ENCODE data around the gene NOL4L. TPM values are rescaled to one million over a fixed set of nuclear protein-coding genes. Genes with fewer than 3 reads are reported as not detected.

NOL4L gene
- polyA plus RNA-seq, 1 experiment = 10.9 TPM

GRCh38 chr20:32452776-32453466 lies 132.2 kb downstream of the NOL4L start:
- TF ChIP-seq CTCF (IDR thresholded peaks at IDR 0.05; ENCODE audit: insufficient read depth, low read depth, low read length) = no peak
- ChIA-PET CTCF (interaction anchor here (1.5 kb wide), 1 partner anchor 10 kb away, joined by 5 read pairs; no protein-coding TSS in a partner anchor), POLR2A (no interaction called here)
- peaks cover 41% of the 10 kb centered on the region for H3K36me3 ChIP-seq (ENCODE audit: control insufficient read depth, insufficient read depth, low read length)
- no peak overlapping the region for H3K4me3 ChIP-seq (ENCODE audit: low read depth, low read length)
- H3K27me3 ChIP-seq (ENCODE audit: control insufficient read depth, insufficient read depth, low read length) = no peaks in the 10 kb centered on the region
- no peak for DNase-seq (ENCODE audit: low read depth)

GRCh38 chr20:32451682-32452461 lies 133.3 kb downstream of the NOL4L start:
- DNase-seq (ENCODE audit: low read depth) = no peak
- Histone ChIP-seq H3K36me3 (ENCODE audit: control insufficient read depth, insufficient read depth, low read length) (peaks cover 45% of the 10 kb centered on the region), H3K4me3 (ENCODE audit: low read depth, low read length) (no peak overlapping the region), H3K27me3 (ENCODE audit: control insufficient read depth, insufficient read depth, low read length) (no peaks in the 10 kb centered on the region)
- TF ChIP-seq CTCF (IDR thresholded peaks at IDR 0.05; ENCODE audit: insufficient read depth, low read depth, low read length) = peak; percentile 9; the same call in 1 of the 2 replicates
- ChIA-PET POLR2A (no interaction called here), CTCF (interaction anchor here (1.5 kb wide), 1 partner anchor 9 kb away, joined by 5 read pairs; no protein-coding TSS in a partner anchor)

GRCh38 chr20:32451340-32451681 lies 133.8 kb downstream of the NOL4L start:
- ChIA-PET POLR2A (no interaction called here), CTCF (interaction anchor here (1.5 kb wide), 1 partner anchor 9 kb away, joined by 5 read pairs; no protein-coding TSS in a partner anchor)
- no peak for DNase-seq (ENCODE audit: low read depth)
- Histone ChIP-seq H3K4me3 (ENCODE audit: low read depth, low read length) (no peak overlapping the region), H3K27me3 (ENCODE audit: control insufficient read depth, insufficient read depth, low read length) (no peaks in the 10 kb centered on the region), H3K36me3 (ENCODE audit: control insufficient read depth, insufficient read depth, low read length) (peaks cover 49% of the 10 kb centered on the region)
- no peak for TF ChIP-seq CTCF (IDR thresholded peaks at IDR 0.05; ENCODE audit: insufficient read depth, low read depth, low read length)

- Histone ChIP-seq H3K27me3 (ENCODE audit: control insufficient read depth, insufficient read depth, low read length) (no peaks in the 10 kb centered on the region), H3K36me3 (ENCODE audit: control insufficient read depth, insufficient read depth, low read length) (peaks cover 48% of the 10 kb centered on the region), H3K4me3 (ENCODE audit: low read depth, low read length) (no peak overlapping the region)
- ChIA-PET POLR2A (no interaction called here), CTCF (interaction anchor here (0.9 kb wide), 2 partner anchors 15 to 23 kb away, joined by 3 to 4 read pairs; no protein-coding TSS in a partner anchor)
- no peak for DNase-seq (ENCODE audit: low read depth)
- no peak for TF ChIP-seq CTCF (IDR thresholded peaks at IDR 0.05; ENCODE audit: insufficient read depth, low read depth, low read length)
Observed at GRCh38 chr20:32450484-32451061, 134.6 kb downstream of the NOL4L start.

GRCh38 chr20:32449890-32450401 lies 135.2 kb downstream of the NOL4L start:
- ChIA-PET POLR2A (no interaction called here), CTCF (interaction anchor here (0.6 to 2.3 kb wide), 5 partner anchors 8 to 201 kb away, joined by 3 to 10 read pairs (median 3); no protein-coding TSS in a partner anchor)
- peaks cover 46% of the 10 kb centered on the region for H3K36me3 ChIP-seq (ENCODE audit: control insufficient read depth, insufficient read depth, low read length)
- H3K27me3 ChIP-seq (ENCODE audit: control insufficient read depth, insufficient read depth, low read length) = no peaks in the 10 kb centered on the region
- H3K4me3 ChIP-seq (ENCODE audit: low read depth, low read length) = no peak overlapping the region
- no peak for TF ChIP-seq CTCF (IDR thresholded peaks at IDR 0.05; ENCODE audit: insufficient read depth, low read depth, low read length)
- DNase-seq (ENCODE audit: low read depth) = no peak

Data from BJ (cell line).